ENCODE data around the gene MSI1. TPM values are rescaled to one million over a fixed set of nuclear protein-coding genes. Genes with fewer than 3 reads are reported as not detected.

MSI1 gene
- not detected in 2 replicates for total RNA-seq

GRCh38 chr12:120368789-120369602, at the start of gene MSI1:
Gene MSI1 (minus strand): TSS chr12:120369164. CDS start chr12:120369091, 73 bp downstream.

GRCh38 chr12:120327593-120327992, 41.4 kb downstream of the MSI1 start, which contains the start of gene PLA2G1B:
Gene PLA2G1B (minus strand): TSS chr12:120327779. CDS start chr12:120327753, 26 bp downstream.

GRCh38 chr12:120301962-120302815, 66.8 kb downstream of the MSI1 start, which contains the start of gene SIRT4:
Gene SIRT4 (plus strand): TSS chr12:120302321. CDS start chr12:120303562, 1,241 bp downstream.

GRCh38 chr12:120292661-120293531, 76.1 kb downstream of the MSI1 start, which contains the start of gene RNU4-1:
Gene RNU4-1 (minus strand): TSS chr12:120293237.

Other genes starting within 250 kb of the MSI1 start
- gene GCN1, start 174.4 kb downstream of the MSI1 start, total RNA-seq, result 89.4 and 210 TPM in 2 replicates
- gene RPLP0, start 168.1 kb downstream of the MSI1 start, total RNA-seq, result 1,799 and 3,968 TPM in 2 replicates
- 22.9 and 87.4 TPM in 2 replicates for gene PXN, start 103.4 kb downstream of the MSI1 start, total RNA-seq
- under 0.01 TPM in 2 replicates for gene RNU4-2, start 77.3 kb downstream of the MSI1 start, total RNA-seq
- gene RNU4-1, start 75.9 kb downstream of the MSI1 start, total RNA-seq, result under 0.01 TPM in 1 of 2 replicates, not detected in the other
- gene SIRT4, start 66.8 kb downstream of the MSI1 start, total RNA-seq, result 0.69 and 2.7 TPM in 2 replicates
- gene PLA2G1B, start 41.4 kb downstream of the MSI1 start, total RNA-seq, result not detected in 2 replicates
- gene COX6A1, start 68.9 kb upstream of the MSI1 start, total RNA-seq, result 267 and 524 TPM in 2 replicates
- 19.3 and 24.9 TPM in 2 replicates for gene TRIAP1, start 77.2 kb upstream of the MSI1 start, total RNA-seq
- 18.4 and 23.9 TPM in 2 replicates for gene GATC, start 77.3 kb upstream of the MSI1 start, total RNA-seq
- 190 and 243 TPM in 2 replicates for gene SRSF9, start 100.6 kb upstream of the MSI1 start, total RNA-seq
- gene DYNLL1, start 126.9 kb upstream of the MSI1 start, total RNA-seq, result 255 and 301 TPM in 2 replicates
- gene COQ5, start 160.0 kb upstream of the MSI1 start, total RNA-seq, result 30.5 and 33.6 TPM in 2 replicates
- 137 and 223 TPM in 2 replicates for gene RNF10, start 165.2 kb upstream of the MSI1 start, total RNA-seq
- 43.0 and 57.9 TPM in 2 replicates for gene POP5, start 212.2 kb upstream of the MSI1 start, total RNA-seq

Data from smooth muscle cell of the umbilical artery (primary cell).